MM.1S (cell line): ENCODE results near the gene ENTPD8.

ENCODE experiments used
- CTCF ChIP-seq: fragments of 300-600 bp; sonication (generic); IDR thresholded peaks from 2 replicates; pipeline ENCODE4 v1.5.1; 2016; ENCODE audit warnings: antibody characterized with exemption, low read length, mixed read lengths
- EZH2 ChIP-seq: fragments of 300-600 bp; sonication (generic); optimal IDR thresholded peaks from 2 replicates; pipeline ENCODE3; 2017; ENCODE audit warnings: low read depth, mild to moderate bottlenecking, antibody characterized with exemption, low read length, mixed read lengths
- EZH2phosphoT487 ChIP-seq: fragments of 300-600 bp; sonication (generic); IDR thresholded peaks from 2 replicates; pipeline ENCODE4 v1.6.1; 2018; ENCODE audit warnings: antibody characterized with exemption, low read length

GRCh38 chr9:137406085-137406760 is 34.9 kb downstream of the ENTPD8 start:
- TF ChIP-seq CTCF (no peak), EZH2 (no peak), EZH2phosphoT487 (no peak)
